ENCODE results near the gene PSME4. TPM values are rescaled to one million over a fixed set of nuclear protein-coding genes. Genes with fewer than 3 reads are reported as not detected.
A peak's percentile ranks its signal among the peaks of the same experiment; 100 is the strongest.

PSME4 gene
- total RNA-seq, 2 experiments from 2014 or later, result 51.8 to 56.0 TPM

GRCh38 chr2:53819634-53820033 is 151.2 kb downstream of the PSME4 start:
- no peaks in the 10 kb centered on the region for H3K4me1 Mint-ChIP-seq
- H3K27ac Mint-ChIP-seq, result no peak overlapping the region
- peaks cover 9% of the 10 kb centered on the region for H3K36me3 Mint-ChIP-seq
- DNase-seq, result no peak
- H3K27me3 Mint-ChIP-seq, result no peaks in the 10 kb centered on the region
- no peak overlapping the region for H3K4me3 Mint-ChIP-seq
- no peaks in the 10 kb centered on the region for H3K9me3 Mint-ChIP-seq

DNA sequence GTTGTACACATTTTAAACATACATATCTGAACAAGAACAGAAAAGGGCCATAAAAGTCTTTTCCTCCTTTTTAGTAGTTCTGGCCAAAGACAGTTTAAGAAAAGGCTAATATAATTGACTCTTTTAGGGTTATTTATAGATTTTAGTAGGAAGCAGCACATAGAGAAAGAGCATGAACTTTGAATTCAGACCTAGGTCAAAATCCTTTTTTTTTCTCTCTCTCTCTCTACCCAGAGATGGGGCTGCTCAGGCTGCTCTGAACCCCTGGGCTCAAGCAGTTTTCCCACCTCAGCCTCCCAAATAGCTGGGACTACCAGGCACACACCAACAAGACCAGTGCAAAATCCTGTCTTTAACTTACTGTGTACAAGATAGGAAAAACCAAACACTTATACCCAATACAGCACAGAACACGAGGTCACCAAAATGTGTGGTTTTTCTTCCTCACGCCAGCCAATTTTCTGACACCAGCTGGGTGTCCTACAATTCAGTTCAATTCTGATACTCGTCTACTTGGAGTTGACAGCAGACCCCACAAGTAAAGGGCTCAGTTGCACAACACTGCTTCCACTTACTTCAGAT is 151.8 kb downstream of the PSME4 start:
- Mint-ChIP-seq H3K36me3 (peaks cover 9% of the 10 kb centered on the region), H3K4me3 (no peak overlapping the region), H3K9me3 (no peaks in the 10 kb centered on the region), H3K27ac (peak overlapping the region; percentile 29), H3K4me1 (no peaks in the 10 kb centered on the region), H3K27me3 (no peaks in the 10 kb centered on the region)
- no peak for DNase-seq

Other genes starting within 250 kb of the PSME4 start
- gene CHAC2, start 203.2 kb downstream of the PSME4 start, total RNA-seq, result 10 to 100 TPM; 28.0 to 29.6 TPM
- gene ASB3, start 184.0 kb downstream of the PSME4 start, total RNA-seq, result 10 to 100 TPM; 18.6 to 19.6 TPM
- gene ERLEC1, start 183.9 kb downstream of the PSME4 start, total RNA-seq, result 10 to 100 TPM; 17.5 to 18.6 TPM
- gene GPR75, start 111.0 kb downstream of the PSME4 start, total RNA-seq, result 1 to 10 TPM; 1.4 to 1.8 TPM
- gene ACYP2, start 144.6 kb upstream of the PSME4 start, total RNA-seq, result 1 to 10 TPM; 6.2 to 7.5 TPM

Data from activated naive CD8-positive, alpha-beta T cell treated with anti-CD3 and anti-CD28 coated beads for 36 hours (primary cell).